Keratinocyte (primary cell): ENCODE results near the gene RASGEF1C. TPM values are rescaled to one million over a fixed set of nuclear protein-coding genes. Genes with fewer than 3 reads are reported as not detected.

ENCODE experiments used
- DNase-seq: peaks from one replicate; pipeline ENCODE4 v3.0.0-alpha.2; 2011; ENCODE audit warnings: low read depth, missing footprints, low spot score
- FAIRE-seq: peaks from 2 replicates; lab custom pipeline; 2011; peaks lifted over from hg19 to GRCh38; lab: Jason Lieb, UNC
- H2AFZ ChIP-seq: 2 replicates; pipeline ENCODE4 v1.6.0; 2012; ENCODE audit warnings: low read length, control low read depth, inconsistent platforms; ENCODE audit not compliant: control insufficient read depth
- H3K27ac ChIP-seq: 2 replicates; pipeline ENCODE4 v1.5.1; 2011; ENCODE audit warnings: low read length; ENCODE audit not compliant: control insufficient read depth, insufficient read depth
- H3K27me3 ChIP-seq: 3 replicates; pipeline ENCODE4 v1.6.0; 2011; ENCODE audit warnings: low read length; ENCODE audit not compliant: control insufficient read depth, insufficient read depth; ENCODE audit errors: extremely low read depth
- H3K36me3 ChIP-seq, 2 experiments: 2 replicates in 1 of 2; 3 replicates in 1 of 2; pipeline ENCODE4 v1.5.1; 2011; ENCODE audit warnings: low read length in 2 of 2, mild to moderate bottlenecking in 1 of 2; ENCODE audit not compliant: control insufficient read depth in 2 of 2, insufficient read depth in 2 of 2; ENCODE audit errors: extremely low read depth in 1 of 2
- H3K4me1 ChIP-seq: 3 replicates; pipeline ENCODE4 v1.5.1; 2011; ENCODE audit warnings: low read length; ENCODE audit not compliant: control insufficient read depth, insufficient read depth; ENCODE audit errors: extremely low read depth
- H3K4me2 ChIP-seq: 3 replicates; pipeline ENCODE4 v1.6.0; 2011; ENCODE audit warnings: low read depth, low read length; ENCODE audit not compliant: control insufficient read depth, insufficient read depth; ENCODE audit errors: extremely low read depth
- H3K4me3 ChIP-seq, 3 experiments: fragments of 200-600 bp in 1 of 3; sonication (generic) in 1 of 3; 2 replicates in 2 of 3; 3 replicates in 1 of 3; pipeline ENCODE4 v1.5.1; 2011 to 2016; ENCODE audit warnings: low read length in 3 of 3, mild to moderate bottlenecking in 3 of 3, control low read depth in 2 of 3, inconsistent platforms in 1 of 3, low read depth in 1 of 3, mixed read lengths in 1 of 3, mixed run types in 1 of 3, moderate library complexity in 1 of 3; ENCODE audit not compliant: control insufficient read depth in 2 of 3, insufficient read depth in 2 of 3; ENCODE audit errors: extremely low read depth in 1 of 3
- H3K79me2 ChIP-seq: 2 replicates; pipeline ENCODE4 v1.6.0; 2012; ENCODE audit warnings: low read length; ENCODE audit not compliant: control insufficient read depth, insufficient read depth
- H3K9ac ChIP-seq: 3 replicates; pipeline ENCODE4 v1.6.0; 2011; ENCODE audit warnings: low read length; ENCODE audit not compliant: control insufficient read depth, insufficient read depth; ENCODE audit errors: extremely low read depth
- H3K9me1 ChIP-seq: 3 replicates; pipeline ENCODE4 v1.6.0; 2011; ENCODE audit warnings: low read length; ENCODE audit not compliant: control insufficient read depth, insufficient read depth; ENCODE audit errors: extremely low read depth
- H3K9me3 ChIP-seq: 2 replicates; pipeline ENCODE4 v1.5.1; 2012; ENCODE audit warnings: low read depth, low read length; ENCODE audit not compliant: control insufficient read depth
- H4K20me1 ChIP-seq: 3 replicates; pipeline ENCODE4 v1.6.0; 2011; ENCODE audit warnings: low read length; ENCODE audit not compliant: control insufficient read depth, insufficient read depth; ENCODE audit errors: extremely low read depth
- CTCF ChIP-seq, 3 experiments: IDR thresholded peaks in 1 of 3; conservative IDR thresholded peaks in 1 of 3; optimal IDR thresholded peaks in 1 of 3; 2 replicates in 2 of 3; 3 replicates in 1 of 3; pipeline versions ENCODE3 to v1.5.1; 2011; ENCODE audit warnings: low read length in 3 of 3, mild to moderate bottlenecking in 3 of 3, moderate library complexity in 2 of 3, control low read depth in 1 of 3, inconsistent platforms in 1 of 3; ENCODE audit not compliant: insufficient read depth in 2 of 3; ENCODE audit errors: extremely low read depth in 1 of 3
- EZH2 ChIP-seq: IDR thresholded peaks from one replicate; pipeline ENCODE4 v1.6.1; 2012; ENCODE audit warnings: inconsistent platforms, mild to moderate bottlenecking, low read length, moderate library complexity
- dilution Hi-C: fragments of 300-500 bp; cut with MboI; formaldehyde crosslinking; loops from one replicate; pipeline ENCODE4 v1.7.0; 2020; ENCODE audit warnings: low sequenced_read_pairs; ENCODE audit not compliant: extremely low pct_ligation_motif_present
- polyA plus RNA-seq, 5 experiments: library from polyadenylated mRNA; depleted of rRNA in 3 of 5; stranded (reverse) in 3 of 5; stranded (forward) in 1 of 5; unstranded in 1 of 5; fragments of >200 nt; gene quantifications; 1 replicate in 1 of 5; 2 replicates in 3 of 5; 3 replicates in 1 of 5; pipeline versions ENCODE4 v1.2.1 to v1.2.3, GENCODE V29; 2011 to 2012; ENCODE audit warnings: missing spikeins in 2 of 5, low read depth in 1 of 5, low replicate concordance in 1 of 5

Gene RASGEF1C
- polyA plus RNA-seq, 1 donor (not counting 4 experiments of a cell fraction or from before 2014, with no cell fraction given) = not detected

GRCh38 chr5:180140079-180140554 is 68.9 kb downstream of the RASGEF1C start:
- no peaks in the 10 kb centered on the region for H3K27me3 ChIP-seq
- no peaks in the 10 kb centered on the region for H3K79me2 ChIP-seq
- H3K36me3 ChIP-seq = no peaks in the 10 kb centered on the region
- DNase-seq (no peak), FAIRE-seq (no peak)
- H4K20me1 ChIP-seq = no peaks in the 10 kb centered on the region
- no peak overlapping the region for H2AFZ ChIP-seq
- H3K4me3 ChIP-seq = no peak overlapping the region
- no peak overlapping the region for H3K27ac ChIP-seq
- TF ChIP-seq EZH2 (no peak), CTCF (optimal IDR thresholded peaks at IDR 0.05 in 1 of 3, IDR thresholded peaks at IDR 0.05 in 1 of 3, conservative IDR thresholded peaks at IDR 0.05 in 1 of 3; ENCODE audit: extremely low read depth in 1 of 3, insufficient read depth in 2 of 3, low read length in 3 of 3) (no peak)
- dilution Hi-C loops = no loop called here
- H3K9ac ChIP-seq = no peak overlapping the region
- no peak overlapping the region for H3K4me2 ChIP-seq
- no peaks in the 10 kb centered on the region for H3K4me1 ChIP-seq
- no peaks in the 10 kb centered on the region for H3K9me1 ChIP-seq
- no peaks in the 10 kb centered on the region for H3K9me3 ChIP-seq

- FAIRE-seq = no peak
- H3K9ac ChIP-seq = no peak overlapping the region
- no peak for DNase-seq
Observed at GRCh38 chr5:180139731-180140055, 69.3 kb downstream of the RASGEF1C start.

More at GRCh38 chr5:180139731-180140055, 69.3 kb downstream of the RASGEF1C start:
- Histone ChIP-seq H3K4me1 (no peaks in the 10 kb centered on the region), H3K36me3 (no peaks in the 10 kb centered on the region), H3K27me3 (no peaks in the 10 kb centered on the region), H4K20me1 (no peaks in the 10 kb centered on the region), H3K9me3 (no peaks in the 10 kb centered on the region), H3K4me3 (no peak overlapping the region), H3K9me1 (no peaks in the 10 kb centered on the region), H2AFZ (no peak overlapping the region), H3K79me2 (no peaks in the 10 kb centered on the region), H3K27ac (no peak overlapping the region), H3K4me2 (no peak overlapping the region)
- dilution Hi-C loops = no loop called here
- TF ChIP-seq EZH2 (no peak), CTCF (optimal IDR thresholded peaks at IDR 0.05 in 1 of 3, IDR thresholded peaks at IDR 0.05 in 1 of 3, conservative IDR thresholded peaks at IDR 0.05 in 1 of 3; ENCODE audit: extremely low read depth in 1 of 3, insufficient read depth in 2 of 3, low read length in 3 of 3) (no peak)
